Activated CD4-positive, alpha-beta T cell treated with anti-CD3 and anti-CD28 coated beads, Interleukin-2, amount 50 U/mL, for 1 hour (primary cell): ENCODE results near the gene APOBEC3C.
A peak's percentile ranks its signal among the peaks of the same experiment; 100 is the strongest.
"Not testable (repeated sequence)": the region's sequence is repeated elsewhere in the genome, so short reads cannot be mapped to it uniquely, and the experiment has no call there.

ENCODE experiments used
- DNase-seq: peaks from one replicate; pipeline ENCODE4 v3.0.0-alpha.2; 2020

Gene APOBEC3C

GRCh38 chr22:38984224-38984623 lies 29.8 kb upstream of the APOBEC3C start:
- no peak for DNase-seq

GRCh38 chr22:38984784-38985757 lies 29.0 kb upstream of the APOBEC3C start:
- DNase-seq = peak; percentile 54

GRCh38 chr22:38986629-38987028 lies 27.4 kb upstream of the APOBEC3C start:
- DNase-seq = no peak

- no peak for DNase-seq
Measured at GRCh38 chr22:38987171-38987895, 26.7 kb upstream of the APOBEC3C start.

- DNase-seq = no peak
Measured at GRCh38 chr22:38989466-38989865, 24.6 kb upstream of the APOBEC3C start.

GRCh38 chr22:38992871-38993371 lies 21.1 kb upstream of the APOBEC3C start:
- not testable (repeated sequence) for DNase-seq

- DNase-seq = no peak
Measured at GRCh38 chr22:38996105-38996504, 18.0 kb upstream of the APOBEC3C start.

GRCh38 chr22:38997518-38997917 lies 16.5 kb upstream of the APOBEC3C start:
- DNase-seq = no peak

GRCh38 chr22:39003165-39003638 lies 10.9 kb upstream of the APOBEC3C start:
- peak; percentile 60 for DNase-seq

- no peak for DNase-seq
Measured at GRCh38 chr22:39007177-39007576, 6.9 kb upstream of the APOBEC3C start.

GRCh38 chr22:39008271-39008850 lies 5.7 kb upstream of the APOBEC3C start:
- not testable (repeated sequence) for DNase-seq

GRCh38 chr22:39010946-39011345 lies 3.1 kb upstream of the APOBEC3C start:
- DNase-seq = no peak

- DNase-seq = no peak
Measured at GRCh38 chr22:39012533-39013511, 1.2 kb upstream of the APOBEC3C start.

- DNase-seq = not testable (repeated sequence)
Measured at GRCh38 chr22:39013561-39013941, 506 bp upstream of the APOBEC3C start.

GRCh38 chr22:39014723-39015121 lies 665 bp downstream of the APOBEC3C start:
- DNase-seq = not testable (repeated sequence)

- no peak for DNase-seq
Measured at GRCh38 chr22:39016592-39016991, 2.5 kb downstream of the APOBEC3C start.

GRCh38 chr22:39017596-39018365 lies 3.7 kb downstream of the APOBEC3C start:
- DNase-seq = no peak

GRCh38 chr22:39020021-39020651 lies 6.1 kb downstream of the APOBEC3C start:
- DNase-seq = not testable (repeated sequence)

GRCh38 chr22:39021552-39022250 lies 7.6 kb downstream of the APOBEC3C start:
- no peak for DNase-seq
